ENCODE measurements around the gene MRM3.

GRCh38 chr17:732902-733720, 49.0 kb upstream of the MRM3 start:
- TF ChIP-seq EZH2 (IDR thresholded peaks at IDR 0.05; ENCODE audit: borderline replicate concordance, low read length) = no peak
- TF ChIP-seq CTCF (IDR thresholded peaks at IDR 0.05; ENCODE audit: low read length) = no peak

All from OCI-LY1 (cell line).